ENCODE measurements around the gene HTT-AS. TPM values are rescaled to one million over a fixed set of nuclear protein-coding genes. Genes with fewer than 3 reads are reported as not detected.

The HTT-AS gene
- total and polyA plus RNA-seq, 8 donors: not detected

DNA sequence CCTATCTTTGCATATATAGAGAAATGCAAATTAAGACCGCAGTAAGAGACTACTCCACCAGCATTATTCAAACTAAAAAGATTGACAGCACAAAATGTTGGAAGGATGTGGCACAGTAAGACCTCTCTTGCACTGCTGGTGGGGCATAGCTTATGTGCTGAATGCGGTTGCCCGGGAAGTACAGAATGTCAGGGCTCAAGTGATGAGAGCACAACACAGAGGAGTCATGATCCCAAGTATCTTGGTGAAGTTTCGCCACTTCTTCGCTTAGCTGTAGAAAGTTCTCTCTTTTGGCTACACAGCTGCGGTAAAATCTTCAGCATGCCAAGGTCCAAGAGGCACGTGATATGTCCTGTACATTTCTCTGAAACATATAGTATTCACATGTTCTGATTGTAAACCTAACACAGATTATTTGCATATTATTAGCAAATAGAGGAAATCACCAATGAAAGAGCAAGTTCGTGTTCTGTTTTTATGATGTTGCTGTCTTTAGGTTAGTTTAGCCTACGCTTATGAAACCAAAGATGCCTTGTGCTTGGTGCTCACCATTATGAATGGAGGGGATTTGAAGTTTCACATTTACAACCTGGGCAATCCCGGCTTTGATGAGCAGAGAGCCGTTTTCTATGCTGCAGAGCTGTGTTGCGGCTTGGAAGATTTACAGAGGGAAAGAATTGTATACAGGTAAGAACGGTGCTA lies 55.0 kb downstream of the HTT-AS start:
- 93 to 95% methylated on average over 13 of the region's 13 CpGs for WGBS, 2 donors
- no peaks in the 10 kb centered on the region for H3K36me3 ChIP-seq
- TF ChIP-seq, protein P1, sequence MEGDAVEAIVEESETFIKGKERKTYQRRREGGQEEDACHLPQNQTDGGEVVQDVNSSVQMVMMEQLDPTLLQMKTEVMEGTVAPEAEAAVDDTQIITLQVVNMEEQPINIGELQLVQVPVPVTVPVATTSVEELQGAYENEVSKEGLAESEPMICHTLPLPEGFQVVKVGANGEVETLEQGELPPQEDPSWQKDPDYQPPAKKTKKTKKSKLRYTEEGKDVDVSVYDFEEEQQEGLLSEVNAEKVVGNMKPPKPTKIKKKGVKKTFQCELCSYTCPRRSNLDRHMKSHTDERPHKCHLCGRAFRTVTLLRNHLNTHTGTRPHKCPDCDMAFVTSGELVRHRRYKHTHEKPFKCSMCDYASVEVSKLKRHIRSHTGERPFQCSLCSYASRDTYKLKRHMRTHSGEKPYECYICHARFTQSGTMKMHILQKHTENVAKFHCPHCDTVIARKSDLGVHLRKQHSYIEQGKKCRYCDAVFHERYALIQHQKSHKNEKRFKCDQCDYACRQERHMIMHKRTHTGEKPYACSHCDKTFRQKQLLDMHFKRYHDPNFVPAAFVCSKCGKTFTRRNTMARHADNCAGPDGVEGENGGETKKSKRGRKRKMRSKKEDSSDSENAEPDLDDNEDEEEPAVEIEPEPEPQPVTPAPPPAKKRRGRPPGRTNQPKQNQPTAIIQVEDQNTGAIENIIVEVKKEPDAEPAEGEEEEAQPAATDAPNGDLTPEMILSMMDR (IDR thresholded peaks at IDR 0.05): no peak
- no peak overlapping the region for H3K27ac ChIP-seq
- FAIRE-seq (no peak), DNase-seq (no peak), ATAC-seq (no peak)
- H3K9me3 ChIP-seq: no peaks in the 10 kb centered on the region
- no peaks in the 10 kb centered on the region for H3K27me3 ChIP-seq
- H3K4me1 ChIP-seq: no peaks in the 10 kb centered on the region
- intact Hi-C loops (cut with DNase I): no loop called here
- no peak overlapping the region for H3K4me3 ChIP-seq

GRCh38 chr4:3017504-3017903 lies 56.8 kb downstream of the HTT-AS start:
- H3K4me3 ChIP-seq: no peak overlapping the region
- TF ChIP-seq, protein P1 (IDR thresholded peaks at IDR 0.05): no peak
- peak in 1 of 4 donors; percentile 22 for ATAC-seq
- no peaks in the 10 kb centered on the region for H3K36me3 ChIP-seq
- H3K27me3 ChIP-seq: no peaks in the 10 kb centered on the region
- DNase-seq: no peak
- intact Hi-C loops (cut with DNase I): no loop called here
- 83 to 86% methylated on average over 4 of the region's 4 CpGs for whole genome bisulfite sequencing, 2 donors
- H3K27ac ChIP-seq: no peak overlapping the region
- no peak for FAIRE-seq
- H3K4me1 ChIP-seq: peaks cover 0 to 5% (median 0%) of the 10 kb centered on the region in 3 donors
- H3K9me3 ChIP-seq: no peaks in the 10 kb centered on the region

GRCh38 chr4:3016961-3017360 lies 57.4 kb downstream of the HTT-AS start:
- FAIRE-seq (no peak), DNase-seq (no peak)
- H3K36me3 ChIP-seq: no peaks in the 10 kb centered on the region

GRCh38 chr4:3013839-3014350 lies 60.4 kb downstream of the HTT-AS start:
- TF ChIP-seq, protein P1 (IDR thresholded peaks at IDR 0.05): no peak
- Histone ChIP-seq H3K27me3 (no peaks in the 10 kb centered on the region), H3K9me3 (no peaks in the 10 kb centered on the region), H3K4me1 (peaks cover 4 to 18% (median 13%) of the 10 kb centered on the region in 3 donors), H3K27ac (no peak overlapping the region), H3K4me3 (no peak overlapping the region), H3K36me3 (no peaks in the 10 kb centered on the region)
- intact Hi-C loops (cut with DNase I): no loop called here
- ATAC-seq: peak; percentile 87 to 98 (median 94)
- 12 to 14% methylated on average over 8 of the region's 8 CpGs for WGBS, 2 donors
- FAIRE-seq: no peak
- DNase-seq: peak in 4 of 6 donors; percentile 62 to 73 (median 64)

More at GRCh38 chr4:3016961-3017360, 57.4 kb downstream of the HTT-AS start:
- WGBS, 2 donors: 90 to 92% methylated on average over 4 of the region's 4 CpGs
- H3K4me3 ChIP-seq: no peak overlapping the region
- TF ChIP-seq, protein P1 (IDR thresholded peaks at IDR 0.05): no peak
- peaks cover 0 to 5% (median 0%) of the 10 kb centered on the region in 3 donors for H3K4me1 ChIP-seq
- no peaks in the 10 kb centered on the region for H3K9me3 ChIP-seq
- H3K27ac ChIP-seq: no peak overlapping the region
- intact Hi-C loops (cut with DNase I): no loop called here
- no peak for ATAC-seq
- no peaks in the 10 kb centered on the region for H3K27me3 ChIP-seq

Other genes with a start within 250 kb of the HTT-AS start
- gene ADD1, start 230.7 kb downstream of the HTT-AS start, total RNA-seq: 100 to 1,000 TPM in 1 of 6 donors, 10 to 100 TPM in 5; 70.9 to 160 (median 86.2) TPM
- 100 to 1,000 TPM; 158 to 160 TPM for gene ADD1, start 230.7 kb downstream of the HTT-AS start, polyA plus RNA-seq
- gene NOP14, start 111.1 kb downstream of the HTT-AS start, total RNA-seq: 10 to 100 TPM; 15.2 to 31.0 (median 19.1) TPM
- 10 to 100 TPM; 11.1 to 15.9 TPM for gene NOP14, start 111.1 kb downstream of the HTT-AS start, polyA plus RNA-seq
- gene GRK4, start 111.0 kb downstream of the HTT-AS start, total RNA-seq: 1 to 10 TPM; 4.6 to 6.3 (median 5.3) TPM
- 1 to 10 TPM; 7.5 to 9.7 TPM for gene GRK4, start 111.0 kb downstream of the HTT-AS start, polyA plus RNA-seq
- 10 to 100 TPM; 32.5 to 55.2 (median 42.7) TPM for gene HTT, start 143 bp upstream of the HTT-AS start, total RNA-seq
- gene HTT, start 143 bp upstream of the HTT-AS start, polyA plus RNA-seq: 10 to 100 TPM; 23.1 to 52.8 TPM
- gene MSANTD1, start 174.6 kb upstream of the HTT-AS start, total RNA-seq: 1 to 10 TPM in 2 of 6 donors, under 1 TPM in 4; 0.54 to 1.6 (median 0.88) TPM
- 1 to 10 TPM; 1.3 to 2.9 TPM for gene MSANTD1, start 174.6 kb upstream of the HTT-AS start, polyA plus RNA-seq
- 10 to 100 TPM in 2 of 6 donors, 1 to 10 TPM in 4; 4.6 to 19.4 (median 8.3) TPM for gene RGS12, start 218.5 kb upstream of the HTT-AS start, total RNA-seq
- gene RGS12, start 218.5 kb upstream of the HTT-AS start, polyA plus RNA-seq: 10 to 100 TPM; 21.3 to 21.6 TPM